Astrocyte of the cerebellum (primary cell): ENCODE data around the gene TP53.

Experiments used
- DNase-seq: peaks from one replicate; pipeline ENCODE4 v3.0.0-alpha.2; 2011; ENCODE audit warnings: low read depth
- H3K4me3 ChIP-seq: 2 replicates; pipeline ENCODE4 v1.5.1; 2011; ENCODE audit warnings: mild to moderate bottlenecking, low read depth, low read length, moderate library complexity
- in situ Hi-C: cut with HindIII; loops from 2 replicates; pipeline ENCODE4 v1.10.0; 2017; ENCODE audit warnings: low sequenced_read_pairs
- TF ChIP-seq, protein P1 (sequence below): IDR thresholded peaks from 2 replicates; pipeline ENCODE4 v1.5.1; 2012; ENCODE audit warnings: low read length, low read depth, moderate library complexity, mild to moderate bottlenecking; ENCODE audit errors: missing control alignments

Gene TP53

DNA sequence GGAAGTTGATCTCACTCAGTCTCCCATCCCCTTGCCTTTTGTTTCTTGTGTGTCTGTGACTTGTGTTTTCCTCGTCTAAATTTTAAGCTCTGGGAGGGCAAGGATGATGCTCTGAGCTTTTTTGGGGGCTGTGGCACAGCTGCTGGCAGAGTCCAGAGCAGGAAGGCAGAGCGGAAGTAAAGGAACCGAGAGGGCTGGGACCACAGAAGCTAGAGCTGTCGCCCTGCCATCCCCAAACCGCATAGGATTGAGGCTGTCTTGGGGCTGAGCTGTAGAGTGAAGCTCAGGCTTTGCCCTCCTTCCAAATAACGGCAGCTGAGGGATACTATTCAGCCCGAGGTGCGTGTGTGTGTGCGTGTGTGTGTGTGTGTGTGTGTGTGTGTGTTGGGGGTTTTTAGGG, 26.5 kb upstream of the TP53 start:
- no peak for DNase-seq

DNA sequence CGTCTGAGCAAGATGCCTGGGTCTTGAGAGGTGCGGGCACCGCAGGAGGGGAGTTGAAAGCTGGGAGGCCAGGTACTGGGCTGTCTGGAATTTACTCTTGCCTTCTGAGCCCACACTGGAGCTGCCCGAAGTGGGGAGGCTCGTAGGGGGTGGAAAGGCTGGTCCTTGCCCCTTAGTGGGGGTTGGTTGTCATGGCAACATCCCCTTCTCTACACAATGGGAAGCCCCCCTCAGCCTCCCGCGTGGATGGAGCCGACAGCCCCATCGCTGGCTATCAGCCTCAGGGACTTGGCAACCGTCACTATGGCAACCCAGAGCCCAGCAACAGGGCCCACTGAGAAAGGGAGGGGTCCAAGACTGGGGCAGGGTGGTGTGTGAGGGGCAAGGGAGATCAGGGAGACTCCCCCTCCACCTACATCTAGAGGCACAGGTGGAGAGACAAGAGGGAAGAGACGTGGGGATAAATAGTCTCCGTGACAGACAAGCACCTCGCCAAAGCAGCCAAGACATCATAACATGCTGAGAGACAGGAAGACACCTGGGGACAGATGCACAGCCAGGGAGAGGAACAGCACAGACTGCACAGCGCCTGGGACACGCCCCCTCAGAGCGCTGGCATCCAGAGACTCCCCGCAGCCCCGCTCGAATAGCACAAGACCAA, 25.0 kb upstream of the TP53 start:
- no peak overlapping the region for H3K4me3 ChIP-seq
- TF ChIP-seq, protein P1, sequence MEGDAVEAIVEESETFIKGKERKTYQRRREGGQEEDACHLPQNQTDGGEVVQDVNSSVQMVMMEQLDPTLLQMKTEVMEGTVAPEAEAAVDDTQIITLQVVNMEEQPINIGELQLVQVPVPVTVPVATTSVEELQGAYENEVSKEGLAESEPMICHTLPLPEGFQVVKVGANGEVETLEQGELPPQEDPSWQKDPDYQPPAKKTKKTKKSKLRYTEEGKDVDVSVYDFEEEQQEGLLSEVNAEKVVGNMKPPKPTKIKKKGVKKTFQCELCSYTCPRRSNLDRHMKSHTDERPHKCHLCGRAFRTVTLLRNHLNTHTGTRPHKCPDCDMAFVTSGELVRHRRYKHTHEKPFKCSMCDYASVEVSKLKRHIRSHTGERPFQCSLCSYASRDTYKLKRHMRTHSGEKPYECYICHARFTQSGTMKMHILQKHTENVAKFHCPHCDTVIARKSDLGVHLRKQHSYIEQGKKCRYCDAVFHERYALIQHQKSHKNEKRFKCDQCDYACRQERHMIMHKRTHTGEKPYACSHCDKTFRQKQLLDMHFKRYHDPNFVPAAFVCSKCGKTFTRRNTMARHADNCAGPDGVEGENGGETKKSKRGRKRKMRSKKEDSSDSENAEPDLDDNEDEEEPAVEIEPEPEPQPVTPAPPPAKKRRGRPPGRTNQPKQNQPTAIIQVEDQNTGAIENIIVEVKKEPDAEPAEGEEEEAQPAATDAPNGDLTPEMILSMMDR = no peak
- in situ Hi-C loops = no loop called here
- DNase-seq = no peak

More for the DNA sequence above, 26.5 kb upstream of the TP53 start:
- TF ChIP-seq, protein P1 = no peak
- H3K4me3 ChIP-seq = no peak overlapping the region
- in situ Hi-C loops = no loop called here

GRCh38 chr17:7711051-7711755, 23.9 kb upstream of the TP53 start:
- no peak for DNase-seq
- H3K4me3 ChIP-seq = no peak overlapping the region
- TF ChIP-seq, protein P1 = no peak
- in situ Hi-C loops = no loop called here

DNA sequence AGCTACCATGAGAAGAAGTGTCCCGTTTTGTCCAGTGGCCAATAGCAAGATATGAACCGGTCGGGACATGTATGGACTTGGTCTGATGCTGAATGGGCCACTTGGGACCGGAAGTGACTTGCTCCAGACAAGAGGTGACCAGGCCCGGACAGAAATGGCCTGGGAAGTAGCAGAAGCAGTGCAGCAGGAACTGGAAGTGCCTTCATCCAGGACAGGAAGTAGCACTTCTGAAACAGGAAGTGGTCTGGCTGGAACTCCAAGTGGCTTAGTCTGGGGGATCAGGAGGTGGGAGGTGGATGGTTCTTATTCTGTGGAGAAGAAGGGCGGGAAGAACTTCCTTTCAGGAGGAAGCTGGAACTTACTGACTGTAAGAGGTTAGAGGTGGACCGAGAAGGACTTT, 23.0 kb upstream of the TP53 start:
- H3K4me3 ChIP-seq = no peak overlapping the region
- in situ Hi-C loops = no loop called here
- DNase-seq = no peak
- TF ChIP-seq, protein P1 = no peak

DNA sequence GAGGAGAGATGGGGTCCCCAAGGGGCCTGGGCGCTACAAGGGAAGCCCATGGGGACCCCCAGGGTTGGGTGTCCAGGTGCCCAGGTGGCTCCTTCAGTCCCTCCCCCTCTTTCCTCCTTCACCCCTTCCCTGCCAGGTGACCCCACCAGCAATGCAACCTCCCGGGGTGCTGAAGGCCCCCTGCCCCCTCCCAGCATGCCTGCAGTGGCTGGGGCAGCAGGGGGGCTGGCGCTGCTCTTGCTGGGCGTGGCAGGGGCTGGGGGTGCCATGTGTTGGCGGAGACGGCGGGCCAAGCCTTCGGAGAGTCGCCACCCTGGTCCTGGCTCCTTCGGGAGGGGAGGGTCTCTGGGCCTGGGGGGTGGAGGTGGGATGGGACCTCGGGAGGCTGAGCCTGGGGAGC, 21.7 kb upstream of the TP53 start:
- TF ChIP-seq, protein P1 = no peak
- H3K4me3 ChIP-seq = no peak overlapping the region
- in situ Hi-C loops = no loop called here
- no peak for DNase-seq

GRCh38 chr17:7707858-7708750, 20.8 kb upstream of the TP53 start:
- in situ Hi-C loops = no loop called here
- TF ChIP-seq, protein P1 = no peak

More at GRCh38 chr17:7707858-7708750, 20.8 kb upstream of the TP53 start:
- DNase-seq = no peak
- no peak overlapping the region for H3K4me3 ChIP-seq
